ENCODE results near the gene STPG3. TPM values are rescaled to one million over a fixed set of nuclear protein-coding genes. Genes with fewer than 3 reads are reported as not detected.

Gene STPG3
- total and polyA plus RNA-seq, 9 of the 15 experiments (the other 6 are each of a cell fraction or from before 2014, with no cell fraction given): not detected

DNA sequence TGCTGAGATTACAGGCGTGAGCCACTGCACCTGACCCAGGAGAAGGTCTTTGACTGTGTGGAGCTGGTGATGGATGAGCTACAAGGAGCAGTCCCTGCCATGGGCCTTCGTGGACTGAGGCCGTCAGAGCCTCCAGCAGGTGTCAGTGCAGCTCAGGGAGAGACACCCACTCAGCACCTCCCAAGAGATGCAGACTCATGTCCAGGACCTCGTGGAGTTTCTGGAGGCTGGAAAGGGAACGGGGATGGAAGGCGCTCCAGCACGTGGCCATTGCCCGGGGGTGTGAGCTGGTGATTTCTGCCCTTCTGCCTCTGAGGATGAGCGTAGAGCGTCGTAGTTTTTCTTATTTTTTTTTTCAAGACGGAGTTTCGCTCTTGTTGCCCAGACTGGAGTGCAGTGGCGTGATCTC lies 35.9 kb downstream of the STPG3 start (continued):
- TF ChIP-seq ZNF318 (IDR thresholded peaks at IDR 0.05; ENCODE audit: borderline replicate concordance in 1 of 2, low read depth in 1 of 2) (no peak), ZNF696 (CRISPR knock-in tag; conservative IDR thresholded peaks at IDR 0.05) (no peak), NUFIP1 (IDR thresholded peaks at IDR 0.05; ENCODE audit: partially characterized antibody) (peak; percentile 46), ZNF609 (CRISPR knock-in tag; IDR thresholded peaks at IDR 0.05; ENCODE audit: borderline replicate concordance) (no peak), HOMEZ (CRISPR knock-in tag; IDR thresholded peaks at IDR 0.05) (no peak), TRIM28 (IDR thresholded peaks at IDR 0.05) (no peak)
- TF ChIP-seq, protein P1, sequence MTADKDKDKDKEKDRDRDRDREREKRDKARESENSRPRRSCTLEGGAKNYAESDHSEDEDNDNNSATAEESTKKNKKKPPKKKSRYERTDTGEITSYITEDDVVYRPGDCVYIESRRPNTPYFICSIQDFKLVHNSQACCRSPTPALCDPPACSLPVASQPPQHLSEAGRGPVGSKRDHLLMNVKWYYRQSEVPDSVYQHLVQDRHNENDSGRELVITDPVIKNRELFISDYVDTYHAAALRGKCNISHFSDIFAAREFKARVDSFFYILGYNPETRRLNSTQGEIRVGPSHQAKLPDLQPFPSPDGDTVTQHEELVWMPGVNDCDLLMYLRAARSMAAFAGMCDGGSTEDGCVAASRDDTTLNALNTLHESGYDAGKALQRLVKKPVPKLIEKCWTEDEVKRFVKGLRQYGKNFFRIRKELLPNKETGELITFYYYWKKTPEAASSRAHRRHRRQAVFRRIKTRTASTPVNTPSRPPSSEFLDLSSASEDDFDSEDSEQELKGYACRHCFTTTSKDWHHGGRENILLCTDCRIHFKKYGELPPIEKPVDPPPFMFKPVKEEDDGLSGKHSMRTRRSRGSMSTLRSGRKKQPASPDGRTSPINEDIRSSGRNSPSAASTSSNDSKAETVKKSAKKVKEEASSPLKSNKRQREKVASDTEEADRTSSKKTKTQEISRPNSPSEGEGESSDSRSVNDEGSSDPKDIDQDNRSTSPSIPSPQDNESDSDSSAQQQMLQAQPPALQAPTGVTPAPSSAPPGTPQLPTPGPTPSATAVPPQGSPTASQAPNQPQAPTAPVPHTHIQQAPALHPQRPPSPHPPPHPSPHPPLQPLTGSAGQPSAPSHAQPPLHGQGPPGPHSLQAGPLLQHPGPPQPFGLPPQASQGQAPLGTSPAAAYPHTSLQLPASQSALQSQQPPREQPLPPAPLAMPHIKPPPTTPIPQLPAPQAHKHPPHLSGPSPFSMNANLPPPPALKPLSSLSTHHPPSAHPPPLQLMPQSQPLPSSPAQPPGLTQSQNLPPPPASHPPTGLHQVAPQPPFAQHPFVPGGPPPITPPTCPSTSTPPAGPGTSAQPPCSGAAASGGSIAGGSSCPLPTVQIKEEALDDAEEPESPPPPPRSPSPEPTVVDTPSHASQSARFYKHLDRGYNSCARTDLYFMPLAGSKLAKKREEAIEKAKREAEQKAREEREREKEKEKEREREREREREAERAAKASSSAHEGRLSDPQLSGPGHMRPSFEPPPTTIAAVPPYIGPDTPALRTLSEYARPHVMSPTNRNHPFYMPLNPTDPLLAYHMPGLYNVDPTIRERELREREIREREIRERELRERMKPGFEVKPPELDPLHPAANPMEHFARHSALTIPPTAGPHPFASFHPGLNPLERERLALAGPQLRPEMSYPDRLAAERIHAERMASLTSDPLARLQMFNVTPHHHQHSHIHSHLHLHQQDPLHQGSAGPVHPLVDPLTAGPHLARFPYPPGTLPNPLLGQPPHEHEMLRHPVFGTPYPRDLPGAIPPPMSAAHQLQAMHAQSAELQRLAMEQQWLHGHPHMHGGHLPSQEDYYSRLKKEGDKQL (CRISPR knock-in tag; IDR thresholded peaks at IDR 0.05; ENCODE audit: borderline replicate concordance): no peak
